Fibroblast of villous mesenchyme (primary cell): ENCODE data around the gene PPP6R3. TPM values are rescaled to one million over a fixed set of nuclear protein-coding genes. Genes with fewer than 3 reads are reported as not detected.
"Not testable (repeated sequence)": the region's sequence is repeated elsewhere in the genome, so short reads cannot be mapped to it uniquely, and the experiment has no call there.

Source experiments
- DNase-seq: peaks from one replicate; pipeline ENCODE4 v3.0.0-alpha.2; 2010; ENCODE audit warnings: low read depth
- H3K4me3 ChIP-seq: 2 replicates; pipeline ENCODE4 v1.5.1; 2011; ENCODE audit warnings: low read depth, mild to moderate bottlenecking, low read length
- total RNA-seq: library from RNA; depleted of rRNA; stranded (reverse); fragments of >200 nt; gene quantifications from 2 replicates; pipeline ENCODE4 v1.2.3, GENCODE V29; 2012
- TF ChIP-seq, protein P1 (sequence below): IDR thresholded peaks from 2 replicates; pipeline ENCODE4 v1.5.1; 2012; ENCODE audit warnings: low read depth, mild to moderate bottlenecking, low read length; ENCODE audit not compliant: insufficient read depth

PPP6R3 gene
- total RNA-seq, 1 donor: 218 TPM

DNA sequence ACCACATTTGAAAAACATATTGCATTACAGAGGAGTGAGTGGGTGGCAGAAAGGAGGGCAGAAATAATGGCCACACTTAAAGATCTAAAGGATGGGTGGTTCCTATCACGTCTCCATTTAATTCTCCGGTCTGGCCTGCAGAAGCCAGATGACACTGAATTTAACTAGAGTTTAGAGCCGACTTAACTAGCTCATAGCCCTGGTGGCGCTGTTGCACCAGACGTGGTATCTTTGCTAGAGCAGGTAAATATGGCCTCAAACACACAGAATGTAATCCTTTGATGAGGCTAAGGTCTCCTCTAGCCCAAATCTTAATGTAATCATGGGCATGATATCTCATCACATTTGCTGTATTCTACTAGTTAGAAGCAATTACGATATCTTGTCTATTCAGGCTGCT lies 172.2 kb downstream of the PPP6R3 start:
- DNase-seq: peak; percentile 73
- no peak overlapping the region for H3K4me3 ChIP-seq
- TF ChIP-seq, protein P1, sequence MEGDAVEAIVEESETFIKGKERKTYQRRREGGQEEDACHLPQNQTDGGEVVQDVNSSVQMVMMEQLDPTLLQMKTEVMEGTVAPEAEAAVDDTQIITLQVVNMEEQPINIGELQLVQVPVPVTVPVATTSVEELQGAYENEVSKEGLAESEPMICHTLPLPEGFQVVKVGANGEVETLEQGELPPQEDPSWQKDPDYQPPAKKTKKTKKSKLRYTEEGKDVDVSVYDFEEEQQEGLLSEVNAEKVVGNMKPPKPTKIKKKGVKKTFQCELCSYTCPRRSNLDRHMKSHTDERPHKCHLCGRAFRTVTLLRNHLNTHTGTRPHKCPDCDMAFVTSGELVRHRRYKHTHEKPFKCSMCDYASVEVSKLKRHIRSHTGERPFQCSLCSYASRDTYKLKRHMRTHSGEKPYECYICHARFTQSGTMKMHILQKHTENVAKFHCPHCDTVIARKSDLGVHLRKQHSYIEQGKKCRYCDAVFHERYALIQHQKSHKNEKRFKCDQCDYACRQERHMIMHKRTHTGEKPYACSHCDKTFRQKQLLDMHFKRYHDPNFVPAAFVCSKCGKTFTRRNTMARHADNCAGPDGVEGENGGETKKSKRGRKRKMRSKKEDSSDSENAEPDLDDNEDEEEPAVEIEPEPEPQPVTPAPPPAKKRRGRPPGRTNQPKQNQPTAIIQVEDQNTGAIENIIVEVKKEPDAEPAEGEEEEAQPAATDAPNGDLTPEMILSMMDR: peak; percentile 63

DNA sequence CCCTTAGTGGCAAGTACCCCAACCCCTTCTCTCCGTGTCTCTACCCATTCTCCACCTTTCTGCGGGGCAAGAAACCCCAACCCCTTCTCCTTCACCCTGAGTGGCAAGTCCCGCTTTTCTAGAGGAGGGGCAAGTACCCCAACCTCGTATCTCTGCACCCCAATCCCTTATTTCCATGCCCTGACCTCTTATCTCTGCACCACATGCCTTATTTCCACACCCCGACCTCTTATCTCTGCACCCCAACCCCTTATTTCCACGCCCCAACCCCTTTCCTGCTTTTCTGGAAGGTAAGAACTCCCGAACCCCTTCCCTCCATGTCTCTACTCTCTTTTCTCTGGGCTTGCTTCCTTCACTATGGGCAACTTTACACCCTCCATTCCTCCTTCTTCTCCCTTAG lies 174.1 kb downstream of the PPP6R3 start:
- H3K4me3 ChIP-seq: not testable (repeated sequence)

DNA sequence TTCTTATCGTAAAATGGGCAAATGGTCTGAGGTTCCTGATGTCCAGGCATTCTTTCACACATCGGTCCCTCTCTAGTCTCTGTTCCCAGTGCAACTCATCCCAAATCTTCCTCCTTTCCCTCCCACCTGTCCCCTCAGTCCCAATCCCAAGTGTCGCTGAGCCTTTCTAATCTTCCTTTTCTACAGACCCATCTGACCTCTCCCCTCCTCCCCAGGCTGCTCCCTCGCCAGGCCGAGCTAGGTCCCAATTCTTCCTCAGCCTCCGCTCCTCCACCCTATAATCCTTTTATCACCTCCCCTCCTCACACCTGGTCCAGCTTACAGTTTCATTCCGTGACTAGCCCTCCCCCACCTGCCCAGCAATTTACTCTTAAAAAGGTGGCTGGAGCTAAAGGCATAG lies 174.6 kb downstream of the PPP6R3 start:
- DNase-seq, H3K4me3 ChIP-seq: not testable (repeated sequence)

More for the DNA sequence above, 174.1 kb downstream of the PPP6R3 start:
- DNase-seq: not testable (repeated sequence)

DNA sequence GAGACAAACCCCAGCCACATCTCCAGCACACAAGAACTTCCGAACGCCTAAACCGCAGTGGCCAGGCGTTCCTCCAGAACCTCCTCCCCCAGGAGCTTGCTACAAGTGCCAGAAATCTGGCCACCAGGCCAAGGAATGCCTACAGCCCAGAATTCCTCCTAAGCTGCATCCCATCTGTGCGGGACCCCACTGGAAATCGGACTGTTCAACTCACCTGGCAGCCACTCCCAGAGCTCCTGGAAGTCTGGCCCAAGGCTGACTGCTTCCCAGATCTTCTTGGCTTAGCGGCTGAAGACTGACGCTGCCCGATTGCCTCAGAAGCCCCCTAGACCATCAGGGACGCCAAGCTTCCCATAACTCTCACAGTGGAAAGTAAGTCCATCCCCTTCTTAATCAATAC lies 175.3 kb downstream of the PPP6R3 start:
- DNase-seq, H3K4me3 ChIP-seq: not testable (repeated sequence)

DNA sequence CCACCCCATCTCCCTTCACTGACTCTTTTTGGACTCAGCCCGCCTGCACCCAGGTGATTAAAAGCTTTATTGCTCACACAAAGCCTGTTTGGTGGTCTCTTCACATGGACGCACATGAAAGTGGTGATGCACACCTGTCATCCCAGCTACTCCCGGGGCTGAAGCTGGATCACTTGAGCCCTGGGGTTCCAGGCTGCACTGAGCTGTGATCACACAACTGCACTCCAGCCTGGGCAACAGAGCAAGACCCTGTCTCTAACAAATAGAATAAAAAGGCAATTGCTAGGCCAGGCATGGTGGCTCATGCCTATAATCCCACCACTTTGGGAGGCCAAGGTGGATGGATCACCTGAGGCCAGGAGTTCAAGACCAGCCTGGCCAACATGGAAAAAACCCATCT lies 178.8 kb downstream of the PPP6R3 start:
- DNase-seq, H3K4me3 ChIP-seq: not testable (repeated sequence)

DNA sequence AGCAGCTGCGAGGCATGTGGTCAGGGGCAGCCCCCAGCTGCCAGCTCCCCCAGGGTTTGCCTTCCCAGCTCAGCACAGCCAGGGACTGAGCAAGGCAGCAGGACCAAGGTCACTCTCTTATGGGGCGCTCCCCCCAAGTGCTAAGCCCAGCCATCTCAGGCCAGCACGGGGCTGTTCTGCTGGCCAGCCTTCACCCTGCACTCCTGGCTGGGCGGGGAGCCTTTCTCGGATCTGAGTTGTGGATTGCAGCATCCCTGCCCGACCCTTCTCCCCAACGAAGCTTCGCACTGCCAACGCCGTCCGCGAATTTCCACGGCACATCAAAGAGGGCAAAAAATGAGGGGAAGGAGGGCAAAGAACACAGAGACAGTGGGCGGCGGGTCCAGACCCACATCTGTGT lies 181.3 kb downstream of the PPP6R3 start:
- no peak overlapping the region for H3K4me3 ChIP-seq
- TF ChIP-seq, protein P1: no peak
- no peak for DNase-seq

DNA sequence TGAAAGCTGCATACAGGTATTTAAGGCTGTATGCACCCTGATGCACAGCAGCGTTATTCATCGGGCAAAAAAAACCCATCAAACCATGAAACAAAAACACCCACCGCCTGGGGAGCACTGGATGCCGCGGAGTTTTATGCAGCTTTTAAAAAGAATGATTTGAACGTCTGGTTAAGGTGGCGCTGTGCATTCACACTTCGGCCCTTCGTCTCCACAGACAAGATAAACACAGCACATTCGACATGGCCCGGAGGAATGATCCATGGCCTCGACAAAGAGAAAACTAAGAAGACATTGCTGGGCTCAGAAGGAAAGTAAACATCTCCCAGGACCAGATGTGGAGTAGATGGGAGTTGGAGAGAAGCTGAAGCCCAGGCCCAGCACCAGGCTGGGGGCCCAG lies 183.0 kb downstream of the PPP6R3 start:
- H3K4me3 ChIP-seq: no peak overlapping the region
- TF ChIP-seq, protein P1: peak; percentile 30
- DNase-seq: peak; percentile 55

DNA sequence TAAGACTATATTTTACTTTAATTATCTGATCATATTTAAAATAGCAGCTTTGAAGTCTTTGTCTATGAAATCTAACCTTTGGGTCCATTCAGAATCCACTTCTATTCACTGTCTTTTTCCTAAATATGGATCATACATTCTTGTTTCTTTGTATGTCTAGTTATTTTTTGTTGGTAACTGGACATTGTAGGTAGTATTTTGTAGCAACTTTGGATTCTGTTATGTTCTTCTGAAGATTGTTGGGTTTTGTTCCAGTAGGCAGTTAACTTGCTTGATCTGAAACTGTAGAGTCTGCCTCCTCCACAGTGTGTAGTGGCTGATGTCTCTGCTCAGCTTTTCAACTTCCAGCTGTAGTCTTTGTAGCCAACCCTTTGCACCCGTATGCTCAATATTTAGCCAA lies 186.3 kb downstream of the PPP6R3 start:
- no peak overlapping the region for H3K4me3 ChIP-seq
- TF ChIP-seq, protein P1: no peak
- no peak for DNase-seq

DNA sequence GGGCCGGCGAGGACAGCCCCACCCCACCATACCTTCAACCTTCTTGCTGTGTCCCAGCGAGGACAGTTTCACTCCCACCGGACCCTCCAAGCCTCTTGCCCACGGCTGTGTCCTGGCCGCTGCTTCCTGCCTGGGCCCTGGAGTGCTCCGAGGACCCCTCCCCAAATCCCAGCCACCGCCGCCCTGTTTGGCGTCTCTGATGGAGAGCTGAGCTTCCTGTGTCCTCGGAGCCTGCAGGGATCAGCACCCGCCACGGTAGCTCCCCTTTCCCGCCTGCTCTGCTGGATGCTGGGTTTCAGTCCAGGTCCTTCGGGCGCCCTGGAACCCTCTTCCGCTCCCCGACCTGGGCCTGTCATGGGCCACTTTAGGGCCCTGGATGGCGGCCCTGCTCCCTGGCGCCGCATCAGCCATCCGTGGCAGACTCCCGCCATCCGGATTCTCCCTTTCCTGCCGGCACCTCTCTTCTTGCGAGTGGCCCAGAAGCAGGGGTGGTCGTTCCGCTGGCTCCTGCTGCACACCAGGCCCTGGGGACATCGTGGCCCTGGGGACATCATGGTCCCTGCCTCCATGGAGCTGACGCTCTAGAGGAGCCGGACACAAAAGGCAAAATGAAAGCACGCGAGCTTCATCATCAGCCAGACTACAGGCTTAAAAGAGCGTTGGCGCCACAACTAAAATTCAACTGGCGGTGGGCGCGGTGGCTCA lies 189.5 kb downstream of the PPP6R3 start:
- DNase-seq: no peak
- TF ChIP-seq, protein P1: no peak
- H3K4me3 ChIP-seq: no peak overlapping the region
